ENCODE data around the gene OSBPL10. TPM values are rescaled to one million over a fixed set of nuclear protein-coding genes. Genes with fewer than 3 reads are reported as not detected.

Gene OSBPL10
- total and polyA plus RNA-seq, 2 experiments from 2014 or later = 2.2 to 7.7 TPM

GRCh38 chr3:31738412-31738811 lies 242.7 kb downstream of the OSBPL10 start:
- TF ChIP-seq CTCF (IDR thresholded peaks at IDR 0.05; ENCODE audit: low read depth, low read length) = no peak
- DNase-seq (ENCODE audit: low read depth in 1 of 2, low spot score in 1 of 2) = no peak
- H3K36me3 ChIP-seq = no peaks in the 10 kb centered on the region

GRCh38 chr3:31735667-31736066 lies 245.4 kb downstream of the OSBPL10 start:
- H3K27ac ChIP-seq = no peak overlapping the region
- H3K4me1 ChIP-seq (ENCODE audit: low read depth) = peaks cover 8% of the 10 kb centered on the region
- no peaks in the 10 kb centered on the region for H3K36me3 ChIP-seq
- no peak for DNase-seq (ENCODE audit: low read depth in 1 of 2, low spot score in 1 of 2)
- no peaks in the 10 kb centered on the region for H3K9me3 ChIP-seq (ENCODE audit: low read depth)
- no peaks in the 10 kb centered on the region for H3K27me3 ChIP-seq
- TF ChIP-seq CTCF (IDR thresholded peaks at IDR 0.05; ENCODE audit: low read depth, low read length) = no peak
- no peak overlapping the region for H3K4me3 ChIP-seq

More at GRCh38 chr3:31738412-31738811, 242.7 kb downstream of the OSBPL10 start:
- no peaks in the 10 kb centered on the region for H3K27me3 ChIP-seq
- H3K4me1 ChIP-seq (ENCODE audit: low read depth) = peaks cover 4% of the 10 kb centered on the region
- no peak overlapping the region for H3K4me3 ChIP-seq
- no peak overlapping the region for H3K27ac ChIP-seq
- no peaks in the 10 kb centered on the region for H3K9me3 ChIP-seq (ENCODE audit: low read depth)

GRCh38 chr3:31733234-31733667 lies 247.8 kb downstream of the OSBPL10 start:
- no peak for TF ChIP-seq CTCF (IDR thresholded peaks at IDR 0.05; ENCODE audit: low read depth, low read length)
- no peaks in the 10 kb centered on the region for H3K9me3 ChIP-seq (ENCODE audit: low read depth)
- peaks cover 8% of the 10 kb centered on the region for H3K4me1 ChIP-seq (ENCODE audit: low read depth)
- DNase-seq (ENCODE audit: low read depth in 1 of 2, low spot score in 1 of 2) = no peak
- H3K27ac ChIP-seq = no peak overlapping the region
- no peak overlapping the region for H3K4me3 ChIP-seq
- no peaks in the 10 kb centered on the region for H3K36me3 ChIP-seq
- H3K27me3 ChIP-seq = no peaks in the 10 kb centered on the region

- H3K4me3 ChIP-seq = no peak overlapping the region
- no peak for TF ChIP-seq CTCF (IDR thresholded peaks at IDR 0.05; ENCODE audit: low read depth, low read length)
- DNase-seq (ENCODE audit: low read depth in 1 of 2, low spot score in 1 of 2) = peak in 1 of 2 donors; percentile 37
- H3K27ac ChIP-seq = no peak overlapping the region
- H3K36me3 ChIP-seq = no peaks in the 10 kb centered on the region
- no peaks in the 10 kb centered on the region for H3K27me3 ChIP-seq
- H3K4me1 ChIP-seq (ENCODE audit: low read depth) = peaks cover 12% of the 10 kb centered on the region
- no peaks in the 10 kb centered on the region for H3K9me3 ChIP-seq (ENCODE audit: low read depth)
Observed at GRCh38 chr3:31732548-31732947, 248.5 kb downstream of the OSBPL10 start.

GRCh38 chr3:31729573-31729972 lies 251.5 kb downstream of the OSBPL10 start:
- Histone ChIP-seq H3K4me3 (no peak overlapping the region), H3K4me1 (ENCODE audit: low read depth) (peaks cover 9% of the 10 kb centered on the region), H3K9me3 (ENCODE audit: low read depth) (no peaks in the 10 kb centered on the region), H3K36me3 (no peaks in the 10 kb centered on the region), H3K27ac (no peak overlapping the region), H3K27me3 (no peaks in the 10 kb centered on the region)
- no peak for TF ChIP-seq CTCF (IDR thresholded peaks at IDR 0.05; ENCODE audit: low read depth, low read length)
- no peak for DNase-seq (ENCODE audit: low read depth in 1 of 2, low spot score in 1 of 2)

- Histone ChIP-seq H3K36me3 (no peaks in the 10 kb centered on the region), H3K9me3 (ENCODE audit: low read depth) (no peaks in the 10 kb centered on the region), H3K4me1 (ENCODE audit: low read depth) (peaks cover 12% of the 10 kb centered on the region), H3K4me3 (no peak overlapping the region), H3K27me3 (no peaks in the 10 kb centered on the region), H3K27ac (no peak overlapping the region)
- DNase-seq (ENCODE audit: low read depth in 1 of 2, low spot score in 1 of 2) = no peak
- no peak for TF ChIP-seq CTCF (IDR thresholded peaks at IDR 0.05; ENCODE audit: low read depth, low read length)
Observed at GRCh38 chr3:31729082-31729481, 252.0 kb downstream of the OSBPL10 start.

Data from cardiac muscle cell (in vitro differentiated cells and primary cell).